Measurements from ENCODE around the gene RAB26.
A peak's percentile ranks its signal among the peaks of the same experiment; 100 is the strongest.
"Not testable (repeated sequence)": the region's sequence is repeated elsewhere in the genome, so short reads cannot be mapped to it uniquely, and the experiment has no call there.

The RAB26 gene, protein sequence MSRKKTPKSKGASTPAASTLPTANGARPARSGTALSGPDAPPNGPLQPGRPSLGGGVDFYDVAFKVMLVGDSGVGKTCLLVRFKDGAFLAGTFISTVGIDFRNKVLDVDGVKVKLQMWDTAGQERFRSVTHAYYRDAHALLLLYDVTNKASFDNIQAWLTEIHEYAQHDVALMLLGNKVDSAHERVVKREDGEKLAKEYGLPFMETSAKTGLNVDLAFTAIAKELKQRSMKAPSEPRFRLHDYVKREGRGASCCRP

DNA sequence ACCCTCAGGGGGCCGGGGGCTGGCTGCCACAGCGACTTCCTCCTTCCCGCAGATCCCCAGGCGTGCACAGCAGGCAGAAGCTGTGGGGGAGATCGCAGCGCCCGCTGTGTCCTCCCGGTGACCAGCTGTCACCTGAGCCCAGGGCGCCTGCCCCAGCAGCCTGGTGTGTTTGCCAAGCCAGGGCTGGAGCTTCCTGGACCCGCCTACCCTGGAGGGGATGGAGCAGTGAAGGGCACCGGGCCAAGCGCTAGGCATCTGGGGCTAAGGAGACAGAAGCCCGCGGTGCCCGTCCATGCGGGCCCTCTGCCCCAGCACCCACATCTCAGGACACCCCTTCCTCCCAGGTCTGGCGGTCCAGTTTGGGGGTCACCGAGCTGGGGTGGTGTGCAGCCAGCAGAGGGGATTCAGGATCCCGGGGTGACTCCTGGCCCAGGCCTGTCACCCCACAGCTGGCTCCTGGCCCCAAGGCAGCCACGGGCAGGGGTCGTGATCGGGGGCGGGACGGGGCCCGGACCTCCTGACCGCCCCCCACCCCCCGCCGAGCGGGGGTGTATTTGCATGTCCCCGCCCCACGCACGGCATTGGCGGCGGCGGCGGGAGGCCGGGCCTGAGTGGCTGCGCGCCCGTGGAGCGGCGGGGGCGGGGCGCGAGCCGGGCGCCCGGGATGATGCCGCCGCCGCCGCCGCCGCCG, at the start of gene RAB26:
Gene RAB26 (plus strand): TSS at position 645 of the 691 bp plus-strand sequence. CDS start 159 bp downstream, outside the sequence.
- peak; percentile 67 for DNase-seq

DNA sequence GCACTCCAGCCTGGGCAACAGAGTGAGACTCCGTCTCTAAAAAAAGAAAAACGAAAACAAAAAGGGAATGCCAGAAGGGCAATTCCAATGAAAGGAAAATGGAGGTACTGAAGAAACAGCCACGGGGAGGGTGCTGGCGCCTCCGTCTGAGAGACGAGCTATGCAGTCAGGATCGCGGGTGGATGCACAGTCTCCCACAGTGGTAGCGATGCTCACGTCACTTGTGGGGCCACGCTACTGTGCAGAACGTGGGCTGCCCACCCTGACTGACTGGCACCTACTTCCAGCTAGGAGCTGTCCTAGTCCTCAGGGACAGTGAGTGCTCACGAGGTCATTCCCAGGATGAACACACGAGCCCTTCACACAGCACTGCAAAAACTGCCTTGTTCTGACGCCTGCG, 46.8 kb upstream of the RAB26 start:
- not testable (repeated sequence) for DNase-seq

DNA sequence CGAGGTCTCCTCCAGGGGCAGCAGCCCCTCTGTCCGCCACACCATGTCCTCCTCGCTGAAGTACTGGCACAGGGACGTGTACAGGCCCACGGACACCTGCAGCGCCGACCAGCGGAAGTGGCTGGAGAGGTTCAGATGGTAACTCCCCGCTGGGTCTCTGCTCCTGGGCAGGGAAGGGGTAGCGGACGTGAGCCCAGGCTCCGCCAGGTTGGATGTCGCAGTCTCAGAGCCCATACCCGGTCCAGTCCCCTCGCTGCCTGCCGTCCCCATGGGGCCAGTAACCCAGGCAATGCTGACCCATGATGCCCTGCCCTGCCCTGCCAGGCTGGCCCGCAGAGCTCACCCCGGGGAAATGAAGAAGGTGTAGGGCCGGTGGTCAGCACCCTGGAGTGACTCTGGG, 46.0 kb upstream of the RAB26 start:
- DNase-seq: no peak

DNA sequence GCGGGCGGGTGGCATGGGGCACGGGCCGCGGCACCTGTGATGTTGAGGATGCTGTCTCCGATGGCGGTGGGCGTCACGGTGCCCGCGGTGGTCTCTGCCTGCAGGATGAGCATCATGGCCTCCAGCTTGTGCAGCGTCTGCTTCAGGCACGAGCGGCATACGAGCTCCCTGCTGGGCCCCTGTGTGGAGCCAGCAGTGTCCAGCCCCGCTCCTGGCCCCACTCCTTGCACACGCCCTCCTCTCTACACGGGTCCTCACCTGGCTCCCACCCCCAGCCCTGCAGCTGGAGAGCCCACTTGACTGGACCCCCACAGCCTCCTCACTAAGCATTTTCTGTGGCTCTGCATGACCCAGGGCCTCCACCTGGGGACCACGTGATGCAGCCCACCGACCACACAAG, 44.0 kb upstream of the RAB26 start:
- DNase-seq: not testable (repeated sequence)

DNA sequence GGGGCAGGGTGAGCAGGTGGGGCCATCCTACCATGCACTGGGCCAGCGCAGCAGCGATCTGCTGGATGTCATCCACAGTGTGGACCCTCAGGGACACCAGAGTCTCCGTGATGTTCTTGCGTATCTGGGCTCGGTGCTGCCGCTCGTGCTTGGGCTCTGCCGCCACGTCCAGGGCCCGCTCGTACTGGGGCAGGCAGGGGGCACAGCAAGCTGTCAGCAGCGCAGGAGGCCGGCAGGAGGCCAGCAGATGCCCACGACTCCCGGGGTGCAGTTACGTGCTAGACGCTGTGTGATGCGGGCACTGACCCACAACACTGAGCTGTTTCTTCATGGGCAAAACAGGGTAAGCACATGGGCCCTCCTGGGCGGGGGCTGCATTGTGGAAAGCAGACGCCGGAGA, 43.1 kb upstream of the RAB26 start:
- DNase-seq: not testable (repeated sequence)

DNA sequence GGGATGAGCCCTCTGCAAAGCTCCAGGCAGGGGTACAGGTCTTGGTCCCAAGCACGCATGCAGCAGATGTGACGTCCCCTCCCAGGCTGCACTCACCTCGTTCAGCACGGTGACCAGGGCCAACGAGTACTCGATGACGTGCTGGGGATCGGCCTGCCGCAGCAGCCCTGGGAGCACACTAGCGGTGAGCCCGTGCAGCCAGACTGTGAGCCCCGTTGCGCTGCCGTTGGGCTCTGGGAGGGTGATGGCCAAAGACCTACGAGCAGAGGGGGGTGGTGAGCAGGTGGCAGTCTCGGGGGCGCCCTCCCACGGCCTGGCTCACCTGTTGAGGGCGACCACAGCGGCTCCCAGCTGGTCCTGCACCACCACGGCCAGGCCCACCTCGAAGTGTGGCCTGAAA, 42.7 kb upstream of the RAB26 start:
- DNase-seq: not testable (repeated sequence)

DNA sequence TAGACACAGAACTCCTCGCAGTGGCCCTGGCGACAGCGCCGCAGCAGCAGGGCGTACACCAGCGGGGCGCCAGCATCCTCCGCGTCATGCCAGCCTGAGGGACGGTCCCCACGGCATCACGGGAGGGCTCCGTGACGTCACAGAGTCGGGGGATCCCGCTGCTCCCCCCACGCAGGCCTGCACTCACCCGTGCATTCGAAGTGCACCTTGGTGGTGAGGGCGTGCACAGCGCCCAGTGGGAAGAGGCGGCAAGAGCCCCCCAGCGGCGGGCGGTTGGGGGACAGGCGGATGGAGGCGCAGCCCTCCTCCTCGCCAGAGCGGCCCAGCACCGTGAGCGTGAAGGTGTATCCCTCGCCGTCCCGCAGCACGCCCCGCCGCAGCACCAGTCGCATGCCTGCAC, 42.2 kb upstream of the RAB26 start:
- not testable (repeated sequence) for DNase-seq

DNA sequence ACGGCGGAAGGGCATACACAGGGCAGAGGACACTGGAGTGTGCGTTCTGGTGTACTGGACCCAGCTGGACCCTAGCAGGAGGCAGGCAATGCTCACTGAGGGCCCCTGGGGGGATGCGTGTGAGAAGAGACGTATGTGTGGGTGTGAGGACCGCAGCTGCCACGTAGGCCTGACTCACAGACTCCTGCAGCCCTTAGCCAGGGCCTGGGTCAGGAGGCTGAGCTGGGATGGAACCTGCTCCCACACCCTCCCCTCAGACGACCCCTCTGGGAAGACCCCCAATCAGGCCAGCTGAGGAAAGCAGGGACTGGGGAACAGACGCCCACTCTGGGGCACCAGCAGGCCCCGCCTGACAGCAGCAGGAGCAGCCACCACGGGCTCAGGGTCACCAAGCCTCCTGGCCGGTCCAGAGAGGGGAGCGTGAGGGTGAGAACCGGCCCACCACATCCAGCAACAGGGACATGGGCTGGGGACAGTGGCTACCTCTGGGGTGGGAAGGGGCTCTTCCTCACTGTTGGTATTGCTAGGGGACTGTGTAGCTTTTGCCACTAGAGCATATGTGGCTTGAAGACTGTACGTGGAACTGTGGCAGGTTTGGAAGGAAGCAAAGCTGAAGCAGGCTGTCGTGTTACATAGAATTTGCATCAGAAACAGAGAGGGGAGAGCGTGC, 41.2 kb upstream of the RAB26 start:
- DNase-seq: not testable (repeated sequence)

DNA sequence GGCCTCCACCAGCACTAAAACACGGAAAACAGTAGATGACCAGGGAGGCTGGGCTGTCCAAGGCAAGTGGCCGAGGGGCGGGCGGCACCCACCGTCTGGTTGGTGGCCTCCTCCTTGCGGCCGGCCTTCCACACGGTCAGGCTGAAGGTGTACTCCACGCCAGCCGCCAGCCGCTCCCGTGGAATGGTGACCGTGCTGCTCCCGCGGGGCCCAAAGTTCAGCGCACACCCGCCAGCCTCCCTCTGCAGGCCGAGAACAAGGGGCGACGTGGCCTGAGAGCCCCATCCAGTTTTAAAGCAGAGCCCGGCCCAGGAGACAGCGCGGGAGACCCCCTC, 40.7 kb upstream of the RAB26 start:
- DNase-seq: not testable (repeated sequence)

DNA sequence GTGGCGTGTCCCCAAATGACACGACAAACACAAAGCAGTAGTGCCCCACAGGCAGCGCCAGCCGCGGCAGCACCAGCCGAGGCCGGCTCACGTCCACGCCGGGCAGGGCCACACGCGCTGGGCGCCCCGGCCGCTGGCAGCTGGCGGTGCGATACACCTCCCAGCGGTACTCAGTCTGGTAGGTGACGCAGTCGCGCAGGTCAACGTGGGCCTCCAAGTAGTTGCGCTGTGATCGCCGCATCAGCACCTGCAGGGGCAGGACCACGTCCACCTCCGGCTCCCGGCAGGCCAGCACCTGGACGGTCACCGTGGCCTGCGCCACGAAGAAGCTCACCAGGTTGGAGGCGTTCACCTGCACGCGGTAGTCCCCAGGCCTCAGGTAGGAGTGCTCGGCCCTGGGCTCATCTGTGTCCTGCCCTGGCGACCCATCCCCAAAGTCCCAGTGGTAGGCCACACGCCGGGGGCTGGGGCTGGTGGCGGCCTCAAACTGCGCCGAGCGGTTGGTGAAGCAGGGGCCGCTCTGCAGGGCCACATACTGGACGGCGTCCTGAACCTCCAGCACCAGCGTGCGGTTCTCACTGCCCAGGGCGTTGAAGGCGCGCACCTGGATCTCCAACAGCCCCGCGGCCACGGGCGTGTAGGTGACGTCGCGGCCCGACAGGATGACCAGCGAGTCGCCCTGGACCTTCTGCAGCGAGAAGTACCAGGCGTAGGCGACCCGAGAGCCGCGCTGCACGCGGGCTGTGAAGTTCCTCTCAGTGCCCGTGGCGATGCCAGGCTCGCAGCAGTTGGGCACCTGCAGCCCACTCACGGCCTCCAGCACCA, 39.8 kb upstream of the RAB26 start:
- DNase-seq: not testable (repeated sequence)

DNA sequence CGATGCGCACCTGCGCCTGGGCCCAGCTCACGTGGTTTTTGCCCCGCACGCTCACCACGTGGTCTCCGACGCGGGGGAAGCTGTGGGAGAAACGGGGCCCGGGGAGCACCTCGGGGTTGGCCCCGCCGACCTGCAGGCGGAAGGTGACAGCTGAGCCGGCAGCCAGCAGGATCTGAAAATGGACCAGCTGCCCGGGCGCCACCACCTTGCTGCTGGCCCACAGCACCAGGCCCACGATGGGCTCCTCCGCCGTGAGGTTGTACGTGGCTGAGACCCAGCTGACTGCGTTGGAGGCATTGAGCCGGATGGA, 39.2 kb upstream of the RAB26 start:
- not testable (repeated sequence) for DNase-seq

DNA sequence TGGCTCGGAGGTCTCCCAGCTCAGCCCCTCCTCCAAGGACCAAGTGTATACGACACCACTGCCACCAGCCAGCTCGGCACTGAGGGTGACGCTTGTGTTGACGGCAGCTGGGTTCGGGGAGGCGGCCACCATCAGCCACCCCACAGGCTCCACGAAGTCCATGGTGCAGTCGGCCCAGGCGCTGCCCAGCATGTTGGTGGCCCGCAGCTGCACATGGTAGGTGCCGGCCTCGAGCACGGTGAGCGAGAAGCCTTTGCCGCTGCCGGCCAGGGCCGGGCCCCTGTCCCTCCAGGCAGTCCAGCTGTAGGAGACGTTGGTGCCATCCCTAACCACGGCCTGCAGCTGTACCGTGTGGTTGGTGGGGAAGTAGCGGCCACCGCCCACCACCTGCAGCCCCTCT, 38.6 kb upstream of the RAB26 start:
- DNase-seq: not testable (repeated sequence)

DNA sequence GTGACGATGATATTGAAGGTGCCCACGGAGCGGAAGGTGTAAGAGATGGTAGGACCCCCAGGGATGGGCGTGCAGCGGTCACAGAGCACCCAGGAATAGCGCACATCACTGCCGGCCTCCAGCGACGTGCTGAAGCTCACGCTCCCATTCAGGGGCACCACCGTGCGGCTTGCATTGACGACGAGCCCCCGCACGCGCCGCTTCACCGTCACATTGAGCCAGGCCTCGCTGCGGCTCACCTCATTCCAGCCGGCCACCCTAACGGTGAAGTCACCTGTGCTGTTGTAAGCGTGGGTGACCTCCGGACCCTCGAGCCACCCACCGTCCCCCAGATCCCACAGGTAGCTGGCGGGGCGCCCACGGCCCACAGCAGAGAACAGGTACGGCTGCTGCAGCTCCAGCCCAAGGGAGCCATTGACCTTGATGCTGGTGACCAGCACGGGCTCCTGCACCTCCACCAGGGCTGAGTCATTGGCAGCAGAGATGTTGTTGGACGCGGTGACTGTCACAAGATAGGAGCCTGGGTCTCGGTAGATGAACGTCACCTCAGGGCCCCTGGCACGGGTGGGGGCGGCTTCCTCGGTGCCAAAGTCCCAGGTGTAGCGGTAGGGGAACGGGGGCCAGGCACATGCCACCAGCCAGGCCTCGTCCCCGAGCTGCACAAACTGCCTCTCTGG, 38.0 kb upstream of the RAB26 start:
- DNase-seq: not testable (repeated sequence)

DNA sequence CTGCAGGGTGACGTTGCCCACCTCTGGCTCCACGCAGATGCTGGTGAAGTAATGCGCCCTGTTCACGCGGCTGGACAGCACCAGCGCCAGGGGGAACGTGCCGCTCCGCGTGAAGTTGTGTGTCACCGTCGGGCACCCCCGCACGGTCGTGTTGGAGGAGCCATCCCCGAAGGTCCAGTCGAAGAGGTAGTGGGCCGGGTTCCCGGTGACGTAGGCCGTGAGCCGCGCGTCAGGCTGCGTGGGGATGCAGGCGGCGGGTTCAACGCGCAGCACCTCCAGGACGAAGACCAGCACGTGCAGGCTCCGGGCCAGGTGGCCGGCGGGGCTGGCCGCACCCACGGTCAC, 37.4 kb upstream of the RAB26 start:
- DNase-seq: not testable (repeated sequence)

DNA sequence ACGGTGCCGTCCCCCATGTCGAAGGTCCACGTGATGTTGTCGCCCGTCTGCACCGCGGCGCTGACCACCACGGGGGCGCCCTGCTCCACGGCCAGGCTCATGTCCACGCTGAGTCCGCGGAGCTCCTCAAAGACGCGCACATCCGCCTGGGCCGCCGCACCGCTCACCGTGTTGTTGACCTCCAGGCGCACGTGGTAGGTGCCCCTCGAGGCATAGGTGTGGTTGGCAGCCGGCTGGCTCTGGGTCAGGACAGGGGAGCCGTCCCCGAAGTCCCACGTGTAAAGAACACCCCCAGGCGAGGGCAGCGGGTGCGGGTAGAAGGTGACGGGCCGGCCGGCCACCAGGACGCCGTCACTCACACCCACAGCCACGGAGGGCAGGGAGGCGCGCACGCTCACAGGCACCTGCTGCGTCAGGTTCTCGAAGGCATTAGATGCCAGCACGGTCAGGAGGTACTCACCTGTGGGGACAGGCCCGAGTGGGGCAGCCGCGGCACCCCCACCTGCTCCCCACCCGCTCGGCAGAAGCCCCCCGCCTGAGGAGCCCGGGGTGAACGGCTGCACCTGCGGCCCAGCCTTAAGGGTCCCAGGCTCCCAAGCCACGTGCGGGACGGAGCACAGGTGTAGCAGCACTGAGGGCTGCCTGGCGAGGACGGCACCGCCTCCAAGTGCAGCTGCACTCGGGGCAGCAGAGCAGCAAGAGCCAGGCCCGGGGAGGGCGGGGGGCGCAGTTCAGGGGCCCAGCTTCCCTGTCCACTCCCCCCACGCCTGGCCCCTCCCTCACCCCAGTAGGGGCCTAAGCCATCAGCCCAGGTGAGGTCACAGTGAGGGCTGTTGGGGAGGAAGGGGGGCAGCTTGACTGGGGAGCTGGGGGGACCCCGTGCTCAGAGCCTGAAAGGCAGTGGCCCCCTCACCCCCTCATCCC, 36.8 kb upstream of the RAB26 start:
- DNase-seq: not testable (repeated sequence)

DNA sequence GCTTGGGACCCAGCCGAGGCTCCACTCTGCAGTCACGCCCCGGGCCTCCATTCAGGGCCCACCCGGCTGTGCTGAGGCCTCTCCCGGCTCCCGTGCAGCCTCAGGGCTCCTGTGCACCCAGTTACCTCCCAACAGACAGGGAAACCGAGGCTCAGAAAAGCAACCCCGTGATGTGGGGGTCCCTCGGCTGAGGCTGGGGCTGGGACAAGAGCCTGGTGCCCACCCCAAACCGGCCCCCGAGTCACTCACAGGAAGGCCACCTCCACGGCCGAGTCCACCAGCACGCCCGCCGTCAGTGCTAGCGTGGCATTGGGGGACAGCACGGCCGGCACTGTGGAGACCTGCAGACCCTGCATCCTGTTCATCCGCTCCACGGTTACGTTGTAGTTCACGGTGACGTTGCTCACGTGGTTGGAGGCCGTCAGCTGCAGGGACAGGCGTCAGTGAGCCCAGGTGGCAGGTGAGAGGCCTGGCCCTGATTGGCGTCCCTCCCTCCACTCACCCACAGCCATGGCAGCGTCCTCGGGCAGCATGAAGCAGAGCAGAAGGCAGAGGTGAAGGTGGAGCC, 35.8 kb upstream of the RAB26 start:
- not testable (repeated sequence) for DNase-seq

DNA sequence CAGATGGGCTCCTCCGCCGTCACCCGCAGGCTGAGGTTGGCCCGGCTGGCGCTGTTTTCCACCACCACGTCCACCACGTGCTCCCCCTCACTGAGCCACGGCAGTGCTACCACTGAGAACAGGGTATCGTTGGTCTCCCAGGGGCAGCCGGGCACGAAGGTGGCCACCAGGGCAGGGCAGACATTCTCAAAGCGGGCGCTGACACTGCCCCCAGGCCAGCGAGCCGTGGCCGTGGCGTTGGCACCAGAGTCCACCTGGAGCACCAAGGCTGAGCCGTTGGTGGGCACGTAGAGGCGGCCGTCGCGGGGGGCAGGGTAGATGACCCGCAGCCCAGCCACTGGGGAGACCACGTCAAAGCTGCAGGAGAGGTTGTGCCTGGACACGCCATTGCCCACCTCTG, 34.2 kb upstream of the RAB26 start:
- not testable (repeated sequence) for DNase-seq

DNA sequence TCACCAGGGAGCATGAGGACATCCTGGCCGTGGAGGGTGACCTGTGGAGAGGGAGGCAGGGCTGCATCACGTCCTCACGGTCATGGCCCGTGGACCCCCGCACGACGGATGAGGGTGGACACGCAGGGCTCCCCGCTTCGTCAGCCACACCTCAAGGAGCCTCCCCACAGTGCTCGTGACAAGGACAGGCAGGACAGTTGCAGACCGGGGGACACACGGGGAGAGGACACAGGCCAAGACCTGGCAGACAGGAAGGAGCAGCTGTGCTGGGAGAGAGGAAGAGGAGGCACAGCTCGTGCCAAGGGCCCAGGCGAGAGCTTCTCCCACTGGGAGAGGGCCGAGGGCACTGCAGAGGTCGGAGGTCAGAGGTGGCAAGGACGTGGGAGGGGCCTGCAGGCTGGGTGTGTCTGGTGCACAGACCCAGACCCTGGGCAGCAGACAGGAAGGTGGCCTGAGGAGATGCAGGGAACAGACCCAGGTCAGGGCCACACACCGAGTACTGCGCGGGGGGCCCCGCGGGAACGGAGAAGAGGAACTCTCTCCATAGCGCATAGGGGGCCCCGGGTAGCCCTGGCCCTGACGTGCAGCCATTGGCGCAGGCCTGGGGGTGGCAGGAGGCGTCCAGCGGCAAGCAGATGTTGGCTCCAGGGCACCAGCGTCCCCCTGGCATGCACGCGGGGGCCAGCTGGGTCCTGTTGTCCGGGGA, 33.4 kb upstream of the RAB26 start:
- not testable (repeated sequence) for DNase-seq

DNA sequence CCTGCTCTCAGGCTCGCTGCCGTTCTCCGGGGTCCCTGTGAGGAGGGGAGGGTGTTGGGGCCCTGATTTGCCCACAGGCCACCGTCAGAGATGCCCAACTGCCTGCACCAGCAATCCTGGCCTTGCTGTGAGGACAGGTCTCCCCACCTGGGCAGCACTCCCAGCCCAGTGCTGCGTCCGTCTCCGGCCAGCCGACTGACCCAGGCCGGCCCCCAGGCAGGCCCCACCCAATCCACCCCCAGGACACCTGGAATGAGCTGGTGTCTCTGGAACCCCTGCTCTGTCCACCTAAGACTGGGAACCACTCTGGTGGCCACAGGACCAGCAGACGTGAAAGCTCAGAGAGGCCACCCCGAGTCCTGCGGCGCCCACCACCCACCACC, 32.8 kb upstream of the RAB26 start:
- no peak for DNase-seq

DNA sequence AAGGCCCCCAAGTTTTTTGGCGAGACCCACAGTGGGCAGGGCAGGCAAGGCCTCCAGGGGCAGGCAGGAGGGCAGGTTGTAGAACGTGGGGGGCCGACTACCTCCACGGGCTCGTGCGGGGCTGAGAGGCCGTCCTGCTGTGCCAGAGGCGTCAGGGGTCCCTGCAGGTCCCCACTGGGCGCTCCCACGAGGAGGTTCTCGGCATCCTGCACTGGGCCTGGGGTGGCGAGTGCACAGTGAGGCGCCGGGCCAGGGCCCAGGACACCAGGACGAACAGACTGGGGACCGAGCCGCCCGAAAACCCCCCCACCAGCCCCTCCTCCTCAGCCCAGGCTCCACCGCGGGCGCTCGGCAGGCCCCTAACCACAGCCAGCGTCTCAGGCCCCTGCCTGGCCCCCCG, 32.0 kb upstream of the RAB26 start:
- not testable (repeated sequence) for DNase-seq

DNA sequence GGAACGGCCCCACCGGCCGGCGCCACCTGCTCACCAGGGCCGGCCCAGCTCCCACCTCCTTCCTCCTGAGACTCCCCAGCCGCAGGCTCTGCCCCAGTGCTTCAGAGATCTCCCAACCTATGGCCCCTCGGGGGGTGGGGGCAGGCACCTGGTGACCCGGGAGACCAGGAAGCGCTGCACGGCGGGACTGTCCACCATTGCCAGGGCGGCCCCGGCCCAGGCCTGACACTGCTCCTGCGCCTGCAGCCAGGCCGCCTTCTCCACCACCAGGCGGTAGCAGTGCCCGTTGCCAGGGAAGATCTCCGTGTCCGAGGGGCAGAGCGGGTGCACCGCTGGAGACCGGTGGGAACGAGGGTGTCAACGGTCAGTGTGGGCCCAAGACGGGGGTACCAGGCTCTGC, 31.1 kb upstream of the RAB26 start:
- DNase-seq: not testable (repeated sequence)
